Hematopoietic multipotent progenitor cell treated with erythropoietin and hydrocortisone succinate and interleukin-3 and kit ligand, for 15 days (in vitro differentiated cells): Measurements from ENCODE around the gene FAM193A.
"Not testable (repeated sequence)": the region's sequence is repeated elsewhere in the genome, so short reads cannot be mapped to it uniquely, and the experiment has no call there.

Experiments
- DNase-seq: peaks from one replicate; pipeline ENCODE4 v3.0.0-alpha.2; 2015; ENCODE audit warnings: low spot score

FAM193A gene

GRCh38 chr4:2728806-2729532 is 192.5 kb downstream of the FAM193A start:
- no peak for DNase-seq

- no peak for DNase-seq
Observed at GRCh38 chr4:2729533-2729875, 193.1 kb downstream of the FAM193A start.

- DNase-seq = no peak
Observed at GRCh38 chr4:2731907-2732317, 195.5 kb downstream of the FAM193A start.

- no peak for DNase-seq
Observed at GRCh38 chr4:2732526-2732925, 196.1 kb downstream of the FAM193A start.

- DNase-seq = no peak
Observed at GRCh38 chr4:2733001-2733843, 196.8 kb downstream of the FAM193A start.

- no peak for DNase-seq
Observed at GRCh38 chr4:2733844-2734574, 197.6 kb downstream of the FAM193A start.

GRCh38 chr4:2734612-2735011 is 198.2 kb downstream of the FAM193A start:
- no peak for DNase-seq

GRCh38 chr4:2735869-2736268 is 199.4 kb downstream of the FAM193A start:
- no peak for DNase-seq

GRCh38 chr4:2738296-2738695 is 201.8 kb downstream of the FAM193A start:
- not testable (repeated sequence) for DNase-seq

- no peak for DNase-seq
Observed at GRCh38 chr4:2741626-2742025, 205.2 kb downstream of the FAM193A start.

- no peak for DNase-seq
Observed at GRCh38 chr4:2742081-2742822, 205.8 kb downstream of the FAM193A start.

- no peak for DNase-seq
Observed at GRCh38 chr4:2742823-2743517, 206.5 kb downstream of the FAM193A start.

GRCh38 chr4:2743518-2744445 is 207.3 kb downstream of the FAM193A start:
- no peak for DNase-seq

- no peak for DNase-seq
Observed at GRCh38 chr4:2744576-2745270, 208.3 kb downstream of the FAM193A start.

- no peak for DNase-seq
Observed at GRCh38 chr4:2745516-2745915, 209.1 kb downstream of the FAM193A start.

- DNase-seq = no peak
Observed at GRCh38 chr4:2745981-2746806, 209.7 kb downstream of the FAM193A start.

- DNase-seq = no peak
Observed at GRCh38 chr4:2746891-2747695, 210.6 kb downstream of the FAM193A start.
